Left lobe of liver (tissue), 2 donors: ENCODE results near the gene TOM1L2. TPM values are rescaled to one million over a fixed set of nuclear protein-coding genes. Genes with fewer than 3 reads are reported as not detected.

Source experiments
- ATAC-seq: fragments of 200-7000 bp; cut with Tn5 transposase; one replicate; pipeline ENCODE4 v1.9.1; 2020; ENCODE audit warnings: mild to moderate bottlenecking, moderate library complexity
- DNase-seq: peaks from one replicate; pipeline ENCODE4 v3.0.0-alpha.2; 2020; ENCODE audit warnings: low spot score
- total RNA-seq: library from RNA; stranded (reverse); gene quantifications from one replicate; pipeline ENCODE4 v1.2.1, GENCODE V29; 2021
- donor health status: DM: no; HTN: no; CAD: no; lungs with moderate emphysema.
- donor health status: DM: no; HTN: yes; CAD: no.

Gene TOM1L2
- total RNA-seq, 1 donor from 2014 or later: 17.6 TPM

- ATAC-seq (no peak), DNase-seq (no peak)
Measured at GRCh38 chr17:17851103-17852002, 120.8 kb downstream of the TOM1L2 start.

- peak; percentile 48 for ATAC-seq
Measured at GRCh38 chr17:17849845-17850373, 122.3 kb downstream of the TOM1L2 start.

GRCh38 chr17:17849147-17849820 lies 122.9 kb downstream of the TOM1L2 start:
- ATAC-seq (peak; percentile 51), DNase-seq (no peak)

More at GRCh38 chr17:17849845-17850373, 122.3 kb downstream of the TOM1L2 start:
- no peak for DNase-seq

GRCh38 chr17:17848311-17849082 lies 123.7 kb downstream of the TOM1L2 start:
- DNase-seq (no peak), ATAC-seq (peak; percentile 15)

- no peak for DNase-seq
- ATAC-seq: no peak
Measured at GRCh38 chr17:17847726-17848125, 124.5 kb downstream of the TOM1L2 start.

- DNase-seq (no peak), ATAC-seq (no peak)
Measured at GRCh38 chr17:17847118-17847689, 125.0 kb downstream of the TOM1L2 start.

GRCh38 chr17:17846645-17847044 lies 125.6 kb downstream of the TOM1L2 start:
- DNase-seq (no peak), ATAC-seq (no peak)

- ATAC-seq: no peak
Measured at GRCh38 chr17:17846003-17846402, 126.2 kb downstream of the TOM1L2 start.

GRCh38 chr17:17845046-17845775 lies 127.0 kb downstream of the TOM1L2 start:
- DNase-seq: no peak

More at GRCh38 chr17:17846003-17846402, 126.2 kb downstream of the TOM1L2 start:
- DNase-seq: no peak

GRCh38 chr17:17844500-17844899 lies 127.7 kb downstream of the TOM1L2 start:
- DNase-seq (no peak), ATAC-seq (no peak)

More at GRCh38 chr17:17845046-17845775, 127.0 kb downstream of the TOM1L2 start:
- ATAC-seq: no peak

- ATAC-seq (no peak), DNase-seq (no peak)
Measured at GRCh38 chr17:17844079-17844478, 128.1 kb downstream of the TOM1L2 start.

- ATAC-seq (no peak), DNase-seq (no peak)
Measured at GRCh38 chr17:17843096-17843495, 129.1 kb downstream of the TOM1L2 start.

- DNase-seq: no peak
- no peak for ATAC-seq
Measured at GRCh38 chr17:17842111-17842876, 129.9 kb downstream of the TOM1L2 start.

- DNase-seq (peak; percentile 79), ATAC-seq (peak; percentile 33)
Measured at GRCh38 chr17:17841601-17842025, 130.6 kb downstream of the TOM1L2 start.

GRCh38 chr17:17840751-17841591 lies 131.2 kb downstream of the TOM1L2 start:
- no peak for DNase-seq
- ATAC-seq: no peak

GRCh38 chr17:17839791-17840707 lies 132.2 kb downstream of the TOM1L2 start:
- ATAC-seq: peak; percentile 66
- peak; percentile 97 for DNase-seq
